ENCODE data around the gene AHCYL2.
"Not testable (repeated sequence)": the region's sequence is repeated elsewhere in the genome, so short reads cannot be mapped to it uniquely, and the experiment has no call there.

The AHCYL2 gene

DNA sequence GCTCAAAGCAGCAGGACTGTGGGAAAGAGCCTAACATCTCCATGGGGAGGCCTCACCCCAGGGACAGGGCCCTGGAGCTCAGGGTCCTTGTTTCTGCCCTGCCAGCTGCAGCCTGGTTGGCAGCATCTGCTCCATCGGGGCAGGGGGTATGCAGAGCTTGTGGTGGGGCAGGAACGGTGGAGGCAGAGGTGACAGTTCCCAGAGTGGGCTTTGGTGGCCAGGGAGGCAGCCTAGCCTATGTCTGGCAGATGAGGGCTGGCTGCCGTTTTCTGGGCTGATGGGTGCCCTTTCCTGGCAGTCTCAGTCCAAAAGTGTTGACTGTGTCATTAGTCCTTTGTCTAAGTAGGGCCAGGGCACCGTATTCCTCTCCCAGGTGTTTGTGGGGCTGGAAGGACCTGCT is 12.2 kb upstream of the AHCYL2 start:
- TF ChIP-seq NFRKB (IDR thresholded peaks at IDR 0.05) (no peak), FOXA1 (IDR thresholded peaks at IDR 0.05) (no peak), ZNF384 (IDR thresholded peaks at IDR 0.05) (no peak), SUZ12 (IDR thresholded peaks at IDR 0.05) (no peak), TARDBP (IDR thresholded peaks at IDR 0.05) (no peak), HDGF (IDR thresholded peaks at IDR 0.05; ENCODE audit: borderline replicate concordance) (no peak), PKNOX1 (IDR thresholded peaks at IDR 0.05) (no peak), ELF4 (IDR thresholded peaks at IDR 0.05) (no peak), LEF1 (IDR thresholded peaks at IDR 0.05; ENCODE audit: borderline replicate concordance) (no peak), CTBP1 (IDR thresholded peaks at IDR 0.05; ENCODE audit: borderline replicate concordance) (no peak), ARNT (IDR thresholded peaks at IDR 0.05) (no peak), L3MBTL2 (conservative IDR thresholded peaks at IDR 0.05) (no peak), BHLHE40 (IDR thresholded peaks at IDR 0.05; ENCODE audit: borderline replicate concordance) (no peak)
- ChIA-PET CTCF (no interaction called here), POLR2A (no interaction called here)
- no peak for DNase-seq (ENCODE audit: extremely low spot score)

DNA sequence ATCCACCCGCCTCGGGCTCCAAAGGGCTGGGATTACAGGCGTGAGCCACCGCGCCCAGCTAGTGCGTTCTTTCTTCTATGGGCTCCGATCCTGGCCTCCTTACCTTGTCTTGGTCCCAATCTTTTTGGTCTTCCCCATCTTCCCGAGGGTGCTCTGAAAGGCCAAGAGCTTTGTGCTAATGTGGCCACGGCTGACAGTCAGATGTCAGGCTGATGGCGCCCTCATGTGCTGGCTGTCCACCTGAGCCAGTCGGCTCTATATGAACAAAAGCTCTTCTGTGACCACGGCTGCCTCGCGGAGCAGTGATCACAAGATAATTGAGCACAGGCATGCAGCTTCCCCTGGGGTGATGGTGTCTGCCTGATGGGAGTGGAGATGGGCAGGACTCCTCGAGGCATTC is 11.0 kb upstream of the AHCYL2 start:
- ChIA-PET POLR2A (no interaction called here), CTCF (interaction anchor here (0.7 to 1.4 kb wide), 8 partner anchors 10 to 271 kb away, joined by 3 to 18 read pairs (median 4); no protein-coding TSS in a partner anchor)
- DNase-seq (ENCODE audit: extremely low spot score): no peak
- TF ChIP-seq TARDBP (IDR thresholded peaks at IDR 0.05) (no peak), NFRKB (IDR thresholded peaks at IDR 0.05) (no peak), LEF1 (IDR thresholded peaks at IDR 0.05; ENCODE audit: borderline replicate concordance) (no peak), FOXM1 (IDR thresholded peaks at IDR 0.05; ENCODE audit: borderline replicate concordance) (no peak), ARNT (IDR thresholded peaks at IDR 0.05) (no peak)

GRCh38 chr7:129215691-129216090 is 9.1 kb upstream of the AHCYL2 start:
- DNase-seq (ENCODE audit: extremely low spot score); CTCF ChIA-PET; POLR2A ChIA-PET: not testable (repeated sequence)

- DNase-seq (ENCODE audit: extremely low spot score); POLR2A ChIA-PET; CTCF ChIA-PET: not testable (repeated sequence)
Measured at GRCh38 chr7:129216101-129216715, 8.6 kb upstream of the AHCYL2 start.

DNA sequence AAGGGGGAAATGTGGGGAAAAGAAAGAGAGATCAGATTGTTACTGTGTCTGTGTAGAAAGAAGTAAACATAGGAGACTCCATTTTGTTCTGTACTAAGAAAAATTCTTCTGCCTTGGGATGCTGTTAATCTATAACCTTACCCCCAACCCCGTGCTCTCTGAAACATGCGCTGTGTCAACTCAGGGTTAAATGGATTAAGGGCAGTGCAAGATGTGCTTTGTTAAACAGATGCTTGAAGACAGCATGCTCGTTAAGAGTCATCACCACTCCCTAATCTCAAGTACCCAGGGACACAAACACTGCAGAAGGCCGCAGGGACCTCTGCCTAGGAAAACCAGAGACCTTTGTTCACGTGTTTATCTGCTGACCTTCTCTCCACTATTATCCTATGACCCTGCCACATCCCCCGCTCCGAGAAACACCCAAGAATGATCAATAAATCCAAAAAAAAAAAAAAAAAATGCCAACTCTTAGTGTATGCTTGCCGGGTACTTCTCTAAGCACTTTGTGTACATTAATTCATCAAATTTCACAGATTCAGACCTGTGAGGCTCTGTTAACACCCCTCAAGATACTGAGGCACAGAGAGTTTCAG is 7.9 kb upstream of the AHCYL2 start:
- CTCF ChIA-PET: interaction anchor here (3.0 kb wide), 1 partner anchor 151 kb away, joined by 17 read pairs; no protein-coding TSS in a partner anchor
- DNase-seq (ENCODE audit: extremely low spot score); POLR2A ChIA-PET: not testable (repeated sequence)

DNA sequence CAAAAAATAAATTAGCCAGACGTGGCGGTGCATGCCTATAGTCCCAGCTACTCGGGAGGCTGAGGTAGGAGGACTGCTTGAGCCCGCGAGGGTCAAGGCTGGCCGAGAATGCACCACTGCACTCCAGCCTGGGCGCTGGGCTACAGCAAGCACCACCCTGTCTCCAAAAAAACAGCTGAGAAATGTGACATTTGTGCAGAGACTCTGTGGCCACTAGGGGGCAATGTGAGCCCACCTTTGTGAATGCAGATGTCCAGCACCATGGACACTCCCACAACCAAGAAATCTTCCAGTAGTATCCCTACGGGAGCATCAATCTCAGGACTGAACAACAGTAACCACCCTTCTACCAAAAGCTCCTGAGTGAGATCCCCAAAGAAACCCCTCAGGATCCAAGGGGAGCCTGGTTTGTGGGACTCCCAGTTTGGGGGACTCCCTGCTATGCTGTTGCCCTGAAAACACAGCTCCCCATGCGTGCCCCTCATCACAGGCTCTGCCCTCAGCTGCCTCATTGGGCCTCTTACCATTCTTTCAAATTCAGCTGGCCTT is 6.2 kb upstream of the AHCYL2 start:
- POLR2A ChIA-PET: interaction anchor here (1.3 kb wide), 1 partner anchor 79 kb away, joined by 4 read pairs; no protein-coding TSS in a partner anchor
- CTCF ChIA-PET: interaction anchor here (0.5 to 3.0 kb wide), 21 partner anchors 9 to 425 kb away, joined by 3 to 21 read pairs (median 4); no protein-coding TSS in a partner anchor
- peak; percentile 77 for DNase-seq (ENCODE audit: extremely low spot score)
- TF ChIP-seq CTBP1 (IDR thresholded peaks at IDR 0.05; ENCODE audit: borderline replicate concordance) (no peak), ZNF384 (IDR thresholded peaks at IDR 0.05) (peak; percentile 39; the same call in 1 of the 2 replicates)

DNA sequence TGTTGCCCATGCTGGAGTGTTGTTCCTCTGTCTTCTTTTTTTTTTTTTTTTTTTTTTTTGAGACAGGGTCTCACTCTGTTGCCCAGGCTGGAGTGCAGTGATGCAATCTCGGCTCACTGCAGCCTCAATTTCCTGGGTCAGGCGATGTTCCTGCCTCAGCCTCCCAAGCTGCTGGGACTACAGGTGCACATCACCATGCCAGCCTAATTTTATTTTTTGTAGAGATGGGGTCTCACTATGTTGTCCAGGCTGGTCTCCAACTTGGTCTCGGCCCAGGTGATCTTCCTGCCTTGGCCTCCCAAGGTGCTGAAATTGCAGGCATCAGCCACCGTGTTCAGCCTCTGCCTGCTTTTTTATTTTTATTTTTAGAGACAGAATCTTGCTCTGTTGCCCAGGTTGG is 5.7 kb upstream of the AHCYL2 start:
- ChIA-PET POLR2A (interaction anchor here (1.3 kb wide), 1 partner anchor 79 kb away, joined by 4 read pairs; no protein-coding TSS in a partner anchor), CTCF (interaction anchor here (0.6 to 3.0 kb wide), 17 partner anchors 9 to 424 kb away, joined by 3 to 21 read pairs (median 4); no protein-coding TSS in a partner anchor)
- not testable (repeated sequence) for DNase-seq (ENCODE audit: extremely low spot score)

GRCh38 chr7:129222064-129222463 is 2.8 kb upstream of the AHCYL2 start:
- ChIA-PET POLR2A (no interaction called here), CTCF (interaction anchor here (0.9 kb wide), 1 partner anchor 145 kb away, joined by 4 read pairs; no protein-coding TSS in a partner anchor)
- DNase-seq (ENCODE audit: extremely low spot score): no peak
- TF ChIP-seq ARNT (IDR thresholded peaks at IDR 0.05) (no peak), FOXM1 (IDR thresholded peaks at IDR 0.05; ENCODE audit: borderline replicate concordance) (no peak)

DNA sequence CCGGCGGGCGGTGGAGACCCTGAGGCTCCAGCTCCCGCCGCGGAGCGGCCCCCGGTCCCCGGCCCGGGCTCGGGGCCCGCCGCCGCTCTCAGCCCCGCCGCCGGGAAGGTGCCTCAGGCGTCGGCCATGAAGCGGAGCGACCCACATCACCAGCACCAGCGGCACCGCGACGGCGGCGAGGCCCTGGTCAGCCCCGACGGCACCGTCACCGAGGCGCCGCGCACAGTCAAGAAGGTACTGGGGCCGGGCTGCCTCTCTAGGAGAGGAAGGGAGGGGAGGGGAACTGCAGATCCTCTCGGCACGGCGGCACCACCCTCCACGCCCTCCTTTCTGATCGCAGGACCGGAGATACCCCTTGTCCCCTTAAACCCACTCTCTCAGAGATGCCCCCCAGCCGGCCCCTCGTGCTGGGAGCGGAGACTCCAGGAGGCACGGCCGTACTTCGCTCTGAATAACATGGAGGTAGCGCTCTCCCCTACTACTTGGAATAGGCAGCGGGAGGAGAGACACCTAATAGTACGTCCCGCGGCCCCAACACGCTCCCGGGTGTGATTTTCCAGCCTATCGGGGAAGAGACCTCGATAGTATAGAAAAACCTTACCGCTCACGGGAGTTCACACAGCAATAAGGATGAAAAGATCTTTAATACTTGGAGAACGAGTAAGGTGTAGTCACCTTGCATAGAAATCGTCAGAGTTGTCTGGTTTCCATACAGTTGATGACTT is 538 bp downstream of the AHCYL2 start:
- POLR2A ChIA-PET: interaction anchor here (0.8 kb wide), 1 partner anchor 171 kb away, joined by 4 read pairs; no protein-coding TSS in a partner anchor
- DNase-seq (ENCODE audit: extremely low spot score): peak; percentile 47
- no peak for TF ChIP-seq TARDBP (IDR thresholded peaks at IDR 0.05)
- TF ChIP-seq FOXM1 (IDR thresholded peaks at IDR 0.05; ENCODE audit: borderline replicate concordance): 0 out of 2 replicates have a peak, but pooled peaks have one; percentile 10
- peak; percentile 59; the same call in 1 of the 2 replicates for TF ChIP-seq L3MBTL2 (conservative IDR thresholded peaks at IDR 0.05)
- TF ChIP-seq PKNOX1 (IDR thresholded peaks at IDR 0.05): no peak
- CTCF ChIA-PET: interaction anchor here (0.7 to 1.3 kb wide), 3 partner anchors 62 to 369 kb away, joined by 3 to 5 read pairs (median 3); no protein-coding TSS in a partner anchor

Data from HEK293T (cell line).